ENCODE data around the gene MRFAP1. TPM values are rescaled to one million over a fixed set of nuclear protein-coding genes. Genes with fewer than 3 reads are reported as not detected.

The MRFAP1 gene
- total RNA-seq, 2 donors from 2014 or later: 97.9 to 115 TPM

DNA sequence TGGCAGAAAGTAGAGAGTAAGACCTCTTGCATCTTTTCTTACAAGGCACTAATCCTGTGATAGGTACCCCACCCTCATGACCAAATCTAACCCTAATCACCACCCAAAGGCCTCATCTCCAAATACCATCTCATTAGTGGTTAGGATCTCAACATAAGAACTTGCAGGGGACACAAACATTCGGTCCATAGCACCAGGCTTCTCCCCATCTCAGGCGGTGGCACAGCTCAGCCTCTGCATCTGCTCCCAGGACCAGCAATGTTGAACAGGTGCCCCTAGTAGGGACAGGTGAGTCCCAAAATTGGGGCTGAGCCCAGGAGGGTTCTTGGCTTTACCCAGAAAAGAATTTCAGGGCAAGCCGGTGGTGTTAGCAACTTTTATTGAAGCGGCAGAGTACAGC, 8.4 kb upstream of the MRFAP1 start:
- intact Hi-C loops (cut with DNase I): no loop called here
- 81 to 92% methylated on average over 2 to 4 of the region's 4 CpGs for WGBS, 2 donors
- H3K27me3 ChIP-seq: no peaks in the 10 kb centered on the region

DNA sequence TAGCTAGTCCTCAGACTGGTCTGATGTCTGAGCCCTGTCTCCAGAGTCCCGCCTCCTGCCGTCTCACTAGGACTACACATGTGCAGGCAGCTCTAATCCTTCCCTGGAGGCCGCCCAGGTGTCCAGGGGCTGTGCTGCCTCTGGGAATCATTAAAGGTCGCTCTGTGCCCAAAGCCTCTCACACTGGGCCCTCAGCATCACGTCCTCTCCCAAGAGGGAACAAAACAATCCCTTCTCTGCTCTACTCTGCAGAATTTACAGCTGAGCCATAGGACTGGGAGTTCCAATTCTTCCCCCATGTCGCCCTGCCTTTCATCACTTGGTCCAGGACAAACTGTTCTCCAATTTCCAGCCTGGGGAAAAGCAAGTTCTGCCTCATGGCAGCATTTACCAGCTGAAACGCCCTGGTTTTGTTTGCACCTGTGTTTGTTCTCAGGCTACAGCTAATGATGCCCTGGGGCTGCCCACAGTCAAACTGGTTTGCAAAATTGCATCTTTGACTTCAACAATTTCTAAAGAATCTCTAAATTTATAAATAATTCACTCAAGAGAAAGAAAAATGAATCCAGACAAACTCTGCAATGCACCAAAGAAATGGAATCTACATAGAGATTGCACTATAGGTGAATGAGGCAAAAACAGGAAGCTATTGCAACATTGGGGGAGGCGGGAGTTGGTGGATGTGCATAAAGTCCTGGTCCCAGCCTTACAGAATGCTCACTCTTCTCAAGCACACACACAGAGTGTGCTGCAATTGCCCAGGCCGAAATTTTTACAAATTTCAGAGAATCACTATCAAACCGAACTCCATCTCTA, 7.2 kb upstream of the MRFAP1 start:
- Histone ChIP-seq H3K4me3 (no peak overlapping the region), H3K27me3 (no peaks in the 10 kb centered on the region), H3K9me3 (no peaks in the 10 kb centered on the region), H3K4me1 (no peaks in the 10 kb centered on the region), H3K27ac (peak overlapping the region in 1 of 4 donors; percentile 41), H3K36me3 (replicated peaks in 1 of 2; ENCODE audit: insufficient read depth in 1 of 2, low read depth in 2 of 2) (no peaks in the 10 kb centered on the region)
- intact Hi-C loops (cut with DNase I): no loop called here
- ATAC-seq: peak; percentile 30
- DNase-seq: peak in 3 of 4 donors; percentile 20 to 68 (median 29)
- TF ChIP-seq, protein P1, sequence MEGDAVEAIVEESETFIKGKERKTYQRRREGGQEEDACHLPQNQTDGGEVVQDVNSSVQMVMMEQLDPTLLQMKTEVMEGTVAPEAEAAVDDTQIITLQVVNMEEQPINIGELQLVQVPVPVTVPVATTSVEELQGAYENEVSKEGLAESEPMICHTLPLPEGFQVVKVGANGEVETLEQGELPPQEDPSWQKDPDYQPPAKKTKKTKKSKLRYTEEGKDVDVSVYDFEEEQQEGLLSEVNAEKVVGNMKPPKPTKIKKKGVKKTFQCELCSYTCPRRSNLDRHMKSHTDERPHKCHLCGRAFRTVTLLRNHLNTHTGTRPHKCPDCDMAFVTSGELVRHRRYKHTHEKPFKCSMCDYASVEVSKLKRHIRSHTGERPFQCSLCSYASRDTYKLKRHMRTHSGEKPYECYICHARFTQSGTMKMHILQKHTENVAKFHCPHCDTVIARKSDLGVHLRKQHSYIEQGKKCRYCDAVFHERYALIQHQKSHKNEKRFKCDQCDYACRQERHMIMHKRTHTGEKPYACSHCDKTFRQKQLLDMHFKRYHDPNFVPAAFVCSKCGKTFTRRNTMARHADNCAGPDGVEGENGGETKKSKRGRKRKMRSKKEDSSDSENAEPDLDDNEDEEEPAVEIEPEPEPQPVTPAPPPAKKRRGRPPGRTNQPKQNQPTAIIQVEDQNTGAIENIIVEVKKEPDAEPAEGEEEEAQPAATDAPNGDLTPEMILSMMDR (IDR thresholded peaks at IDR 0.05): no peak
- no peak for TF ChIP-seq POLR2A (IDR thresholded peaks at IDR 0.05)
- WGBS, 2 donors: 66 to 73% methylated on average over 9 to 10 of the region's 10 CpGs

More for the DNA sequence above, 8.4 kb upstream of the MRFAP1 start:
- H3K9me3 ChIP-seq: no peaks in the 10 kb centered on the region
- H3K27ac ChIP-seq: peak overlapping the region in 1 of 4 donors; percentile 41
- ATAC-seq (no peak), DNase-seq (no peak)
- H3K4me3 ChIP-seq: no peak overlapping the region
- H3K36me3 ChIP-seq (replicated peaks in 1 of 2; ENCODE audit: insufficient read depth in 1 of 2, low read depth in 2 of 2): no peaks in the 10 kb centered on the region
- no peaks in the 10 kb centered on the region for H3K4me1 ChIP-seq
- no peak for TF ChIP-seq POLR2A (IDR thresholded peaks at IDR 0.05)
- TF ChIP-seq, protein P1 (IDR thresholded peaks at IDR 0.05): no peak

DNA sequence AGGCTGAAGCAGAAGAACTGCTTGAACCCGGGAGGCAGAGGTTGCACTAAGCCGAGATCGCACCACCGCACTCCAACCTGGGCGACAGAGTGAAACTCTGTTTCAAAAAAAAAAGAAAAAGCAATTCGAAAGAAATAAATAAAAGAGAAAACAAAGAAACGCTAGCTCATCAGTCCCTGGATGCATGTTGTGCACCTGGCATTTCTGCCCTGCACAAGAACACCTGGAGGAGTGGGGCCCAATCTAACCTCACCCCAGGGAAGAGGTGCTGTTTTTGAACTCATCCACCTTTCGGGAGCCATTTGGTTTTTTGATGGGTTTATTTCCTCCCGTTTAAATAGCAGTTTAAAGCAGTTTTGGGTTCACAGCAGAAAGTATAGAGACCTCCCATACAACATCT, 5.7 kb upstream of the MRFAP1 start:
- intact Hi-C loops (cut with DNase I): no loop called here
- Histone ChIP-seq H3K36me3 (replicated peaks in 1 of 2; ENCODE audit: insufficient read depth in 1 of 2, low read depth in 2 of 2) (no peaks in the 10 kb centered on the region), H3K4me3 (no peak overlapping the region), H3K4me1 (peaks cover 1% of the 10 kb centered on the region), H3K9me3 (no peaks in the 10 kb centered on the region), H3K27me3 (no peaks in the 10 kb centered on the region), H3K27ac (no peak overlapping the region)
- DNase-seq (no peak), ATAC-seq (no peak)
- TF ChIP-seq, protein P1 (IDR thresholded peaks at IDR 0.05): no peak
- TF ChIP-seq POLR2A (IDR thresholded peaks at IDR 0.05): no peak
- 80 to 86% methylated on average over 9 of the region's 9 CpGs for WGBS, 2 donors

DNA sequence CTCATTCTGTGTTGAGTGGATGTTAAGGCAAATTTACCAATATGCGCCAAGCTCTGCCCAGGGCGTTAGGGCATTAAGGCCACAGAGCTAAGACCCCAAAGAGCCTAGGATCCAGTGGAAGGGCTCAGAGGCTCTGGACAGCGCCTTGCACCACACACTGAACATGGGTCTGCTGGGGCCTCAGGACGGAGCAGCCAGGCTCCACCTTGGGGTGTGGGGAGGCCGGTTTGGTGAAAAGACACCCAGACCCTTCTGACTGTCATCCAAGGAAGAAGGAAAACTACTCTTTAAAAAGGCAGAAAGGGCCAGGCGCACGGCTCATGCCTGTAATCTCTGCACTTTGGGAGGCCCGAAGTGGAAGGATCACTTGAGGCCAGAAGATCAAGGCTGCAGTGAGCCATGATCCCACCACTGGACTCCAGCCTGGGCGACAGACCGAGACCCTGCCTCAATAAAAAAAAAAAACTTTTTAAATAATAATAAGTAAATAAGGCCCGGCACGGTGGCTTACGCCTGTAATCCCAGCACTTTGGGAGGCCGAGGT, 1.3 kb upstream of the MRFAP1 start:
- Histone ChIP-seq H3K9me3 (no peaks in the 10 kb centered on the region), H3K4me3 (no peak overlapping the region), H3K4me1 (peaks cover 27% of the 10 kb centered on the region), H3K27me3 (no peaks in the 10 kb centered on the region), H3K36me3 (replicated peaks in 1 of 2; ENCODE audit: insufficient read depth in 1 of 2, low read depth in 2 of 2) (no peaks in the 10 kb centered on the region), H3K27ac (no peak overlapping the region)
- DNase-seq (no peak), ATAC-seq (no peak)
- 94% methylated on average over 14 of the region's 14 CpGs for WGBS, 2 donors
- intact Hi-C loops (cut with DNase I): no loop called here
- TF ChIP-seq, protein P1 (IDR thresholded peaks at IDR 0.05): no peak
- TF ChIP-seq POLR2A (IDR thresholded peaks at IDR 0.05): no peak
